Heart left ventricle (tissue), 13 donors: ENCODE measurements around the gene MRPS6.

Experiments
- CTCF ChIP-seq, 12 donors: fragments of 200-600 bp; sonication (generic) in 4 of 12; IDR thresholded peaks; one replicate each; pipeline versions ENCODE4 v1.5.0 to v1.8.0; 2018 to 2022; ENCODE audit warnings: antibody characterized with exemption in 12 of 12, mild to moderate bottlenecking in 5 of 12
- POLR2A ChIP-seq, 2 donors: fragments of 450-650 bp; IDR thresholded peaks; one replicate each; pipeline ENCODE4 v1.6.1; 2017; ENCODE audit warnings: antibody characterized with exemption in 2 of 2, mild to moderate bottlenecking in 2 of 2, moderate library complexity in 2 of 2
- donor health status: ischemic (EF 13 %, LVEDD 7.1; RV severe dilation, severe dysfunction).
- donor health status: DM: no; HTN: yes; CAD: no.
- donor health status: DM: no; HTN: no; CAD: no.
- donor health status: ischemic (EF 25% LVEDD 6.9; RV normal size, moderate dysfunction).
- donor health status: ischemic (EF 25% LVEDD 5.7; RV mildly dilated, moderate dysfunction).
- donor health status: ischemic (EF 35%, LVEDD 5.7; RV mildly dilated, moderate dysfunction).
- donor health status: nonischemic (EF 11% LVEDD 7.7; RV severe dilation, severe dysfunction).
- donor health status: DM: yes; HTN: yes; CAD: no.
- donor health status: PGD.
- donor health status: ischemic (EF 29% LVEDD 5.4; RV normal size, mild dysfunction).
- donor health status: nonischemic (EF 23%, LVEDD 6.1; RV moderate dilation, normal function).

GRCh38 chr21:34187935-34188334 lies 114.6 kb downstream of the MRPS6 start:
- TF ChIP-seq CTCF (IDR thresholded peaks at IDR 0.05) (no peak), POLR2A (IDR thresholded peaks at IDR 0.05) (no peak)
